HG03095 (cell line): ENCODE measurements around the gene RASGEF1C.
"Not testable (repeated sequence)": the region's sequence is repeated elsewhere in the genome, so short reads cannot be mapped to it uniquely, and the experiment has no call there.

ENCODE experiments used
- ATAC-seq: cut with Tn5 transposase; IDR thresholded peaks from one replicate; pipeline ENCODE4 v1.9.1; 2021; ENCODE audit warnings: moderate library complexity; ENCODE audit not compliant: unreplicated experiment

Gene RASGEF1C

GRCh38 chr5:180124662-180125061 is 84.3 kb downstream of the RASGEF1C start:
- not testable (repeated sequence) for ATAC-seq

- ATAC-seq: no peak
These were observed 86.1 kb downstream of the RASGEF1C start for GRCh38 chr5:180122875-180123274.

GRCh38 chr5:180121826-180122413 is 87.1 kb downstream of the RASGEF1C start:
- no peak for ATAC-seq

DNA sequence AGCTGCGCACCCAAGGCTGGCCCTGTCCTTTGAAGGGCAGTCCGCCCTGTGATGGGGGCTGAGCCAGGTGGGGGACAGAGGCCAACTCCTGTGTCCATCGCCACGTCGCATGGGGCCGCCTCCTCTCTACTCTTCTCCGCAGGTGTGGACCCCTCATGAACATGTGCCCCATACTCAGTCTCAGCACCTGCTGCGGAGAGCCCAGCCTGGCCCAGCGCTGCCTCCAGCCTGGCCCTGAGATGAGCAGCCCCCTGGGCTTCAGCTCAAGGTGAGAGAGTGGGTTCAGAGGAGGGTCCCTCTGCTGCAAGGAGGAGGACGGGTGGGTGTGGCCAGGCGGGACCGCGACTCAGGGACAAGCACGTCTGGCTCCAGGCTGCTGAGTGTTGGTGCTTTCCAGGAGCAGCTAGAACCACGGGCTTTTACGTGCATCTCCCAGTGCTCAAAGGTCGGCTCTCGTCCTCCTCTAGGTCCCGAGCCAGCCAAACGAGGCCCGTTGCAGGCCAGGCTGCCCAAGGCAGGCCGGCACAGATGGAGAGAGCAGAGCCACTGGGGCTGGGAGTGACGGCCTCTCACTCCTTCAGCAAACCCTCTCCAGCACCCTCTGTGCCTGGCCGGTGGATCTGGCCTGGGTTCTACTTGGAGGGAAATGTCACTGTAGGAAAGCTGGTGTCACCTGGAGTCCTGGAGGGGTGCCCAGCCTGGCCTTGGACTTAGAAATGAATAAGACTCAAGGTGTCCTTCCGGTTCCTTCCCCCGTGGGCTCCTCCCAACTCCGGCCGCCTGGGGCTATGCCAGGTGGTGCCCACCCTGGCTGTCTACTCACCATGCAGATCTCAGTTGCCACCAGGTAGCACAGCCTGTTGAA is 88.5 kb downstream of the RASGEF1C start:
- ATAC-seq: no peak

GRCh38 chr5:180119903-180120236 is 89.1 kb downstream of the RASGEF1C start:
- no peak for ATAC-seq

- no peak for ATAC-seq
These were observed 89.7 kb downstream of the RASGEF1C start for GRCh38 chr5:180119031-180119902.

GRCh38 chr5:180118391-180118791 is 90.6 kb downstream of the RASGEF1C start:
- ATAC-seq: no peak

DNA sequence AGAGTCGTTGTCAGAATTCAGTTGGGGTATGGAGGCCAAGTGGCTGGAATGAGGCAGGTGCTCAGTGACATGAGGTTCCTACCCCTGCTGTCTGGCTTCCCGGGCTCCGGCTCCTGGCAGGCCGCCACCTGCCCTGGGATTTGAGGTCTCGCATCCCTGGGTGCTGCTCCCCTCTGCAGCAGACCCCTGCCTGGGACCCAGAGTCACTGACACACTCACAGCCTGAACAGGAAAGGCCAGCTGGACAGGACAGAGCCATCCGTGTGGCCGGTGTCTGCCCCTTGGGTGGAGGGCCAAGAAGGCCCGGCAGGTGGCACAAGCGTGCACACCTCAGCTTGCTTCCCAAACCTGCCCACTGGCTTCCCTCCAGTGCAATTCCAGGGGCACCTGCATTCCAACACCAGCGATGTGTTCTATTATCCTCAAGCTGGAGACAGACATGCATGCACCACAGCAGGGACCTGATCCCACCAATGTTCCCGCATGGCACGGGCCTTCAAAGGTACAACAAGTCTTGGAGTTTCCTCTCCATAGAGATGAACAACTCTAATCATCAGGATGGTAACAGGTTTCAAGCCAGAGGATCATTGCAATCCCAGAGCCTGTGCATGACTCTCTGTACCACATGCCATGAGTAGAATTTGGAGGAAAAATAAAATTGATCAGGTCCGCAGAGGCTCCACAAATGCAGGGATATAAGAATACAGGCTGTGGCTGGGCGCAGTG is 91.8 kb downstream of the RASGEF1C start:
- no peak for ATAC-seq

- no peak for ATAC-seq
These were observed 92.7 kb downstream of the RASGEF1C start for GRCh38 chr5:180116077-180116999.

DNA sequence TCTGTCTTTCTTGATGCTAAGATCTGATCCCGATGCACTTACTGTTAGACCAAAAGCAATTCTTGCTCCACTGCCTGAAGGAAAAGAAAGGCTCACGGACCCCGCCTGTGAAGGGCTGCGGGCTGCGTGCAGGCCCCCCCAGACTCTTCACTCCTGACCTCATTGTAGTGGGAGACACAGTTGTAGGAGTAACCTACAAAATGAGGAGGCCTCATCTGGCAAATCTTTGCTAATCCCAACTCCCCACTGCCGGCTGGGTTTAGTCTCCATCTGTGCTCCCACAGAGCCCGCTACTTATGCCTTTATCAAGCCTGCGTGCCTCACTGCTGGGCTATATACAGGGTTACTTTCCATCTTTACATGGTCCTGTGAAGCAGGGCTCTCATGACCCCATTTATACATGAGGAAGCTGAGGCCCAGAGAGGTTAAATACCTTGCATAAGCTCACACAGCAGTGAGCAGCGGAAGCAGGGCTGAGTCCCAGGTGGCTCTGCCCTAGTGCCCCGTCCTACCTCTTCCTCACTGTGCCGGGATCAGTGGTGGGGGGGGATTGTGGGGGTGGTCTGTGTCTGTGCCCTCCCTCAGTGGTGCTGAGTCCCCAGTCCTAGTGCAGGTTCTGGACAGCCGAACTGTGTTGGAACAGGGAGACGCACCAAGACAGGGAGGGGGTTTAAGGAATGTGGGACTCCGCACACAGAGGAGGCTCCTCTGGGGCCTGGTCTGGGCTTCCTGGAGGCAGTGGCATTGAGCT is 93.5 kb downstream of the RASGEF1C start:
- ATAC-seq: no peak

- ATAC-seq: no peak
These were observed 94.6 kb downstream of the RASGEF1C start for GRCh38 chr5:180114304-180115003.

DNA sequence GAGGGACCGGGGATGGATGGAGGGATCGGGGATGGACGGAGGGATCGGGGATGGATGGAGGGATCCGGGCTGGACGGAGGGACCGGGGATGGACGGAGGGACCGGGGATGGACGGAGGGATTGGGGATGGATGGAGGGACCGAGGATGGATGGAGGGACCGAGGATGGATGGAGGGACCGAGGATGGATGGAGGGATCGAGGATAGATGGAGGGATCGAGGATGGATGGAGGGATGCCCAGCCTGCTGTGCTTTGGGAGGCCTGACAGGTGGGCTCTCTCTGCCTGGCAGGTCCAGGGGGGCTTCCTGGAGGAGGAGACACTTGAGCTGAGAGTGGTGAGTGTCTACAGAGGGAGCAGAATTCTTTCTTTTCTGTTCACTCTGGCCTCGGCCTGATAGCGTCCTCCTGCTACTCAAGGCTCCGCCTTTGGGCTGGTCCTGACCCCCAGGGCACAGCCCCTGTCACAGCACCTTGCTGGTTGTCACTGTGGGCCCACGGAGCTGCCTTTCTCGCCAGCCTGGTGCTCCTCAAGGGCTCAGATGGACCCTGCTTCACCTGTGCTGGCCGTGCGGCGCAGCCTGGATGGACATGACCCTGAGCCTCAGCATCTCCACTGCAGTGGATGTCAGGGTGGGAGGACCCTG is 95.2 kb downstream of the RASGEF1C start:
- no peak for ATAC-seq

DNA sequence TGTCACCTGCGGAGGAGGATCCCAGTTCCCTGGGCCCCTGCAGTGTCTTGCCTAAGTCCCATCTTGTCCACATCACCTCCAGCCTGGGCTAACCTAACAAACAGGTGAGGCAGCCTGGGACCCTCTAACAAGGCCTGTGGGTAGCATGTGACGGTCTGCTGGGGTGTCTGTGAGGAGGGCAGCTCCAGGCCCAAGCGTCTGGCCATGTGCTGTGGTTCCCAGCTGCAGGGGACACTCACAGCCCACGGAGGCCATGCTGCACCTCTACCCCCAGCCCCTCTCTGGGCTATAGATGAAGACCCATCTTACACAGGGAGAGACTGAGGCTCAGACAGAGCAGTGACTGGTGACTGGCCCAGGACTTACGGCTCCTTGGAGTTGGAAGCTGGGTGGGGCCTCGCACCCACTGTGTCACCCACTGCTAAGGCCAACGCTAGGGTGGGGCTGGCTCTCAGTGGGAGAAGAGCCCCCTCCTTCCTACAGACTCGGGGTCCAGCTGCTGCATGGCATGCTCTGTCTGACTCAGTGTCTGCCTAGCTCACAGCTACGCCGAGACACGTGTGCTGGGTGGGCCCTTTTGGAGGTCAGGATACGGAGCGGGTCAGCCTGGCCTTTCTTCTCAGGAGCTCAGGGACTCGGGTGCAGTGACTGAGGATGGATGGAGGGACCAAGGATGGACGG is 96.7 kb downstream of the RASGEF1C start:
- no peak for ATAC-seq

GRCh38 chr5:180111273-180112002 is 97.6 kb downstream of the RASGEF1C start:
- ATAC-seq: no peak

DNA sequence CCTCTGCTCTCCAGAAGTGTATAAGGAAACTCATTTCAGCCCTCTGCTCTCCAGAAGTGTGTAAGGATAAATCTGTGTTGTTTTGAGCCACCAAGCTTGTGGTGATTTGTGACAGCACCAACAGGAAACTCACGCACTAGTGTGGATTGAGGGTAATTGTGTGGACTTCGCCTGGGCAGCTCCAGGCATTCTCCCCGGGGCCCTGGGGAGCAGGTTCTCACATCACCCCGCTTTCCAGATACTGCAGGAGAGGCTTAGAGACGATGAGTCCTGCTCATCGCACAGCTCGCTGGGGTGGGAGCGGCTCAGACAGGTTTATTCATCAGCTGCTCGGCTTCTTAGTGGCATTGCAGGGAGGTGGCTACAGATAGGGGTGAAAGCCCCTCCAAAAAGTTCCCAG is 99.1 kb downstream of the RASGEF1C start:
- ATAC-seq: no peak

- no peak for ATAC-seq
These were observed 102.0 kb downstream of the RASGEF1C start for GRCh38 chr5:180107005-180107404.

- ATAC-seq: no peak
These were observed 103.1 kb downstream of the RASGEF1C start for GRCh38 chr5:180105827-180106312.
